SK-N-SH (cell line): ENCODE data around the gene SPATA25.

Experiments
- ELF1 ChIP-seq: IDR thresholded peaks from 2 replicates; pipeline ENCODE4 v1.4.0; 2012
- GABPA ChIP-seq: IDR thresholded peaks from 2 replicates; pipeline ENCODE4 v1.4.0; 2012; ENCODE audit warnings: low read depth, mild to moderate bottlenecking
- JUND ChIP-seq: IDR thresholded peaks from 2 replicates; pipeline ENCODE4 v1.4.0; 2012
- MXI1 ChIP-seq: IDR thresholded peaks from 2 replicates; pipeline ENCODE4 v1.6.1; 2012; ENCODE audit warnings: mild to moderate bottlenecking, low read depth, low read length, improper control_type of control experiment
- NFIC ChIP-seq: IDR thresholded peaks from 2 replicates; pipeline ENCODE4 v1.4.0; 2012; ENCODE audit warnings: borderline replicate concordance
- POLR2AphosphoS5 ChIP-seq: IDR thresholded peaks from 2 replicates; pipeline ENCODE4 v1.6.1; 2012; ENCODE audit warnings: low read depth, low read length
- RAD21 ChIP-seq: IDR thresholded peaks from 2 replicates; pipeline ENCODE4 v1.6.1; 2012; ENCODE audit warnings: mild to moderate bottlenecking, low read length
- TAF1 ChIP-seq: IDR thresholded peaks from 2 replicates; pipeline ENCODE4 v1.6.1; 2012; ENCODE audit warnings: low read depth, mild to moderate bottlenecking, low read length, moderate library complexity, borderline replicate concordance
- TEAD4 ChIP-seq: IDR thresholded peaks from 2 replicates; pipeline ENCODE4 v1.4.0; 2012; ENCODE audit warnings: mild to moderate bottlenecking, borderline replicate concordance; ENCODE audit not compliant: insufficient read depth
- TF ChIP-seq, protein P1 (sequence below): fragments of 200-600 bp; sonication (generic); IDR thresholded peaks from 2 replicates; pipeline ENCODE4 v1.6.1; 2017; ENCODE audit warnings: antibody characterized with exemption, mild to moderate bottlenecking, moderate library complexity

DNA sequence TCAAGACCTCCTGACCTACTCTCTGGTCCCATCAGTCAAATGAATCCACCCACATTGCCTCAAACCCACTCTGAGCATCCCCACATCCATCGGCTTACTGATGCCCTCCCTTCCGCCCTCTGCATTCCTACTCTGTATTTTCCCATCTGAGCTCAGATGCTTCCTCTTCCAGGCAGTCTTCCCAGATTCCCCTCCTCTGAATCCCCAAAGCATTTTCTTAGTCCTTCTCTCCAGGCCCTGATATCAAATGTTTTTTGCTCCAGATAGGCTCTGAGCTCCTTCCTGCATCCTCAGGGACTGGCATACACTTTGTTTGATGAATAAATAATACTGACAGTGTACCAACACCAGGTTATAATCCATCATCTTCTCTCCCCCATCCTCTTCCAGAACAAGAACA, 20.7 kb upstream of the SPATA25 start:
- TF ChIP-seq, protein P1, sequence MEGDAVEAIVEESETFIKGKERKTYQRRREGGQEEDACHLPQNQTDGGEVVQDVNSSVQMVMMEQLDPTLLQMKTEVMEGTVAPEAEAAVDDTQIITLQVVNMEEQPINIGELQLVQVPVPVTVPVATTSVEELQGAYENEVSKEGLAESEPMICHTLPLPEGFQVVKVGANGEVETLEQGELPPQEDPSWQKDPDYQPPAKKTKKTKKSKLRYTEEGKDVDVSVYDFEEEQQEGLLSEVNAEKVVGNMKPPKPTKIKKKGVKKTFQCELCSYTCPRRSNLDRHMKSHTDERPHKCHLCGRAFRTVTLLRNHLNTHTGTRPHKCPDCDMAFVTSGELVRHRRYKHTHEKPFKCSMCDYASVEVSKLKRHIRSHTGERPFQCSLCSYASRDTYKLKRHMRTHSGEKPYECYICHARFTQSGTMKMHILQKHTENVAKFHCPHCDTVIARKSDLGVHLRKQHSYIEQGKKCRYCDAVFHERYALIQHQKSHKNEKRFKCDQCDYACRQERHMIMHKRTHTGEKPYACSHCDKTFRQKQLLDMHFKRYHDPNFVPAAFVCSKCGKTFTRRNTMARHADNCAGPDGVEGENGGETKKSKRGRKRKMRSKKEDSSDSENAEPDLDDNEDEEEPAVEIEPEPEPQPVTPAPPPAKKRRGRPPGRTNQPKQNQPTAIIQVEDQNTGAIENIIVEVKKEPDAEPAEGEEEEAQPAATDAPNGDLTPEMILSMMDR, result no peak
- TF ChIP-seq NFIC (no peak), TAF1 (no peak), ELF1 (no peak), MXI1 (no peak), JUND (no peak), GABPA (no peak), TEAD4 (no peak), POLR2AphosphoS5 (no peak), RAD21 (no peak)
